ENCODE data around the gene ARSA.
"Not testable (repeated sequence)": the region's sequence is repeated elsewhere in the genome, so short reads cannot be mapped to it uniquely, and the experiment has no call there.

ARSA gene
- 78.6 reads per million, percentile 78 among the genes with 10 or more reads in this experiment for total RNA-seq

DNA sequence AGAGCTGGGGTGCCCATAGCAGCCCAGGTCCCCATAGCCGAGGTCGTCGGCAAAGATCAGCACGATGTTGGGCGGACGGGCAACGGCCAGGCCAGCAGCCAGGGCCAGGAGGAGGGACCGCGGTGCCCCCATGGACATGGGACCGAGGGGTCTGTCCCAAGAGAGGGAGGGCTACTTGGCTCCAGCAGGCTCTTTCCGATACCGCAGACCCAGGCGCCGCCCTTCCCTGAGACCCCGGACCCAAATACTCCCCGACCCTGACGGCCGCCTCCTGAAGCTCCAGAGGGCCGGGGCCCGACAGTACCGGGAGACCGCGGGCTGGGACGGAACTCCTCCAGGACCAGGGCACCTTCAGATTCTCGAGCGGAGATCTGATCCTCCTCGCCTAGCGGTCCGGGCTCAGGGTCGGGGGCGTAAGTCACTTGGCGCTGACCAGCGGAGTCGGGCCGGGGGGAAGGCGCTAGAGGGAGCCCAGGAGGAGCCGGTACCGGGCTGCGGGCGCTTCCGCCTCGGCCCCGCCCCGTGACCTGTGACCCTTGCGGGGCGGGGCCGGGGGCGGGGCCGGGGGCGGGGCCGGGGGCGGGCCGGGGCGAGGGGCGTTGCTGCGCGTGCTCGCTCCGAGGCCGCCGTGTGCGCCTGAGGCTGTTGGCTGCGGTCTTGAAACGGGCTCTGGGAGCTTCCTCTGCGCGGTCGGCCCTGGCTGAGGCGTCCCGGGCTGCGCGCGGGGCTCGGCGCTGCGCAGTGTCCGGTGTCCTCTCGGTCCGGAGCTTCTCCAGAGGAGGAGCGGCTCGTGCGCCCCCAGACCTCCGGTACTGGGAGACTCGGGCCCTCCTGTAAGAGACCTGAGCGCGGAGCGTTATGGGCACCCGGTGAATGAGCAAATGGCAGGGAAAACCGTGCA, at the start of gene ARSA:
Gene ARSA, minus strand, starts transcription at position 511 of the 901 bp plus-strand sequence. Its CDS starts 373 bp downstream, at position 138.
- peak; percentile 67 for DNase-seq

DNA sequence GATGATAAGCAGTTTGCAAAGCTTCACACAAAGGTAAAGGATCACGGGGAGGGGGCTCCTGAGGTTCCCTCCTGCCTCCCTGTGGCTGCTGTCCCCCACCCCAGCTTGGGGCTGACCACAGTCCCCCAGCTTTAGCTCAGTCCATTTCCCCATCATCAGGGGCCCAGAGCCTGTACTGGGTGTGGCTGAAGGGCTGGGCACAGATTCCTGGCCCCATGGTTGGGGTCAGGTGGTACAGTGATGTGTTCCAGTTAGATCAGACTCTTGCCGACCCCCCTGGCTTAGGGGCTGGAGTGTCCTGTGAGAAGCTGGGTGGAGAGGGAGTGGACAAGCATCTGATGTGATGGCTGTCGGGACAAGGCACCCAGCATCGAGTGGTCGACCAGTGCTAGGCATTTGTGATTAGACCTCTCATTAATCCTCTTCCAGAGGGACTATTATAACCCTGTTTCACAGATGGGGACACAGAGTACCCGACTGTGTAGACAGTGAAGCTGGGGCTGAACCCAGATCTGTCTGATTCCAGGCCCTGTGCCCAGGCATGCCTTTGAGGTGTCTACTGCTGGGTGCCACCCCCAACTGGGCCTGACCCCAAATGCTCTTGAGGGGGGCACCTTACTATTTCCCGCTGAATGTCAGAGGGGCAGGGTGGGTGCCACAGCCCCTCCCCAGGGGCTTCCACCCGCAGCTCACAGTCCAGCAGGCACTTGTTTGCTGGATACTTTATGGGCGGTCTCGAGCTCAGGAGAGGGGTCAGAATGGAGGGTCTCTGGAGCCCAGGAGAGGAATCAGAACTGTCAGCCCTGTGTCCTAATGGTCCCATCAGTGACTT, 48.9 kb upstream of the ARSA start:
- no peak for DNase-seq

DNA sequence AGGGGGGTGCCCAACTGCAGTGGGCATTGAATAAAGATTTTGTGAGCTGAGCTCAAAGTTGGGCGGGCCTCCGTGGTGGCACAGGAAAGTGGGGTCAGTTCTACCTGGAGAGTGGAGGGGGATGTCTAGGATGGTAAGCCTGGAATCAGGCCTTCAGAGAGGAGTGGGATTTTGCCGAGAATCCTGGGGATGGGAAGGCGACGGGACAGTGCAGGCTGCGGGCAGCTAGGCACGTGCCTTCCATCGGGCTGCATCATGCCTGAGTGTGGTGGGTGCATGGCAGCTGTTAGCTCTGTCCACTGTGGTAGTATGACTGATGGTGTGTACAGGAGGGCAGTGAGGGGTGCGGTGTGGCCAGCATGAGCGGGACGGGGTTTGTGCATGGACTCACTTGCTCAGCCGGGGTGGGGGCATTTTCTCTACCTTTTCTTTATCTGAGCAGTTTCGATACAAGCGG, 48.3 kb upstream of the ARSA start:
- DNase-seq = no peak

DNA sequence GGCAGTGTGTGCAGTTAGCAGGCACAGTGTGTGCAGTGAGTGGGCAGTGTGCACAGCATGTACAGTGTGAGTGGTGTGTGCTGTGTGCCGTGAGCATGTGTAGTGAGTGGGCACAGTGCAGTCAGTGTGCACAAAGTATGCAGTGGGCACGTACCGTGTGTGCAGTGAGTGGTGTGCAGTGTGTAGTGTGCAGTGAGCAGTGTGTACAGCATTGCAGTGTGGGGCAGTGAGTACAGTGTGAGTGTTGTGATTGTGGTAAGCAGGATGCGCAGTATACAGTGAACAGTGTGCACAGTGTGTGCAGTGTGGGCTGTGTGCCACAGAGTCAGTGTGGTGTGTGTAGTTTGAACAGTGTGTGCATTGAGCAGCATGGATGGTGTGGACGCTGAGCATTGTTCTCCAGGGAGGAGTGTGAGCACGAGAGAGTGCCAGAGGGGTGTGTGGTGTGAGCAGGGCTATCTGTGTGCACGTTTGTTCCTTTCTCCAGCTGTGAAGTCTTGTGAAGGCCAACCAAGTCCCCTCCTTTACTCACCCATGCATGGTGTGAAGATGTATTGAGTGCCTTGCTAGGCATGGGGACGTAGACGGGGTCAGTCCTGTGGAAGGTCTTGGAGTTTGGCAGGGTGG, 47.7 kb upstream of the ARSA start:
- no peak for DNase-seq

DNA sequence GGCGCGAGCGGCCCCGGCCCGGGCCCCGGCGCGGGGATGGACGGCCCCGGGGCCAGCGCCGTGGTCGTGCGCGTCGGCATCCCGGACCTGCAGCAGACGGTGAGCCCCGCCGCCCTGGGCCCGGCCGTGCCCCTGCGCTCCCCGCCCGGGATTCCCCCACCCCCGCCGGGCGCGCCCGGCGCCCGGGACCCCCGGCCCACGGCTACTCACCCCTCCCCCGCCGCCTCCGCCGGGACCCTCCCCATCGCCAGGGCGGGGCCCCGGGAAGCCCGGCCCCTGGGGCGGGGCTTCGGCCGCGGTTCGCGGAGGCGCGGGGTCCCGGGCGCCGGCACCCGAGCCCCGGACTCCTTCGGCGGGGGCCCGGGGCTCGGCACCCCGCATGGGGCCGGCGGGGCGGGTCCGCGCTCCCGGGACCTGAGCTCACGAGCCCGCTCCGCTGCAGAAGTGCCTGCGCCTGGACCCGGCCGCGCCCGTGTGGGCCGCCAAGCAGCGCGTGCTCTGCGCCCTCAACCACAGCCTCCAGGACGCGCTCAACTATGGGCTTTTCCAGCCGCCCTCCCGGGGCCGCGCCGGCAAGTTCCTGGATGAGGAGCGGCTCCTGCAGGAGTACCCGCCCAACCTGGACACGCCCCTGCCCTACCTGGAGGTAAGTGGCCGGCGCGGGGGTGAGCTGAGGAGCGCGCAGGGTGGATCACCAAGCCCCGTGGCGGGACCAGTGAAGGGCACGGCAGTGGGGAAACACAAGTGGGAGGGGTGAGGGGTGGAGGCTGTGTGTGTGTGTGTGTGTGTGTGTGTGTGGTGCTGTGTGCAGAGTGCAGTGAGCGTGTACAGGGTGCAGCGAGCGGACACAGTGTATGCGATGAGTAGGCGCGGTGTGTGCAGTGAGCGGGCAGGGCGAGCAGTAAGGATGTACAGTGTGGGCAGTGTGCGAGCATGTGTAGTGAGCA, 46.9 kb upstream of the ARSA start:
- no peak for DNase-seq

DNA sequence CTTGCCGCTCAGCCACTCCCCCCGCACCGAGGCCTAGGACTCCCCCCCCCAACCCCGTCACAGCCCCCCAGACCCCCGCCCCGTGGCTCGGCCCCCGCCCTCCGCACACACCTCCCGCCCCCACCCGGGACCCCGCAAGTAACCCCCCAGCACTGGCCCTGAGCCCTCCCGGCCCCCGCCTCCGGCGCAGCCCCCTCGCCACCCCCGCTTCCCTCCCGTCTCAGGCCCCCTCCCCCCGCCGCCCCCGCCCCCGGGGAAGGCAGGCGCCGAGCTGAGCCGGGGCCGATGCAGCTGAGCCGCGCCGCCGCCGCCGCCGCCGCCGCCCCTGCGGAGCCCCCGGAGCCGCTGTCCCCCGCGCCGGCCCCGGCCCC, 46.2 kb upstream of the ARSA start:
- DNase-seq = no peak

DNA sequence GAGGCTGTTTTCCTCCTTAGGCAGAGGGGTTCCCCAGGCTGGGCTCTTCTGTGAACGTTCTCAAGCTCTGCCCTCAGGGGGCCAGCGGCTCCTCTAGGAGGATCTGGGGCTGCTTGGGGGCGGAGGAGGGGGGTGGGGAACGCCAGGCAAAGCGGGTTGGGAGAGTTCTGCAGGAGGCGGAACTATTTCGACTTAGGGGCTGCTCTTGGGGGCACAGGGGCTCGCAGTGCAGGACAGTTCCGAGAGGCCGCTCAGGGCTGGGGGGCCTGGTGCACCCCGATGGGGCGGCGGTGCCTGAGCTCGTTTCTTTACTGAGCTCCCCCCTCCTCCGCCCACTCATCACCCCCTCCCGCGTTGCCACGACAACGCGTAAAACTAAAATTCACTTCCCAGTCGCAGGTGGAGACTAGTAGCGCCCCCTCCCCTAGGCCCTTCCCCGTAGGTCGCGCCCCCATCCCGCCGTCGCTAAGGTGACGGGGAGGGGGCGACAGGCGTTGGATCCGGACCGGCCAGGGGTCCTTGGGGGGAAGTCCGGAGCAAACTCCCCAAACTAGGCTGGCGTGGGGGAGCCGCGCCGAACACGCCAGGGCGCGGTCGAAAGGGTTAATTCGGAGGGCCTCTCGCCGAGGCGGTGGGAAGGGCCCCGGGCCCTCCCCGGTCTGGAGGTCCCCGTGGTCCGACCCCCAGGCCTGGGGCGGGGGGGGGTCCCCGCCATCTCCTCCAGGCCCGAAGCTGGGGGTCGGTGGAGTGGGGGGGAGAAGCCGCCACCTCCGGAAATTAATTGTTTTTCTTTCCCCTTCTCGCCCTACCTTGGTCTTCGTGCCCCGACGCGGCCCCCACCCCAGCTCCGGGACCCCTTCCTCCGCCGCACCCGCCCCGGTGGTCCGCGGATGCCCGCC, 45.5 kb upstream of the ARSA start:
- DNase-seq = no peak

DNA sequence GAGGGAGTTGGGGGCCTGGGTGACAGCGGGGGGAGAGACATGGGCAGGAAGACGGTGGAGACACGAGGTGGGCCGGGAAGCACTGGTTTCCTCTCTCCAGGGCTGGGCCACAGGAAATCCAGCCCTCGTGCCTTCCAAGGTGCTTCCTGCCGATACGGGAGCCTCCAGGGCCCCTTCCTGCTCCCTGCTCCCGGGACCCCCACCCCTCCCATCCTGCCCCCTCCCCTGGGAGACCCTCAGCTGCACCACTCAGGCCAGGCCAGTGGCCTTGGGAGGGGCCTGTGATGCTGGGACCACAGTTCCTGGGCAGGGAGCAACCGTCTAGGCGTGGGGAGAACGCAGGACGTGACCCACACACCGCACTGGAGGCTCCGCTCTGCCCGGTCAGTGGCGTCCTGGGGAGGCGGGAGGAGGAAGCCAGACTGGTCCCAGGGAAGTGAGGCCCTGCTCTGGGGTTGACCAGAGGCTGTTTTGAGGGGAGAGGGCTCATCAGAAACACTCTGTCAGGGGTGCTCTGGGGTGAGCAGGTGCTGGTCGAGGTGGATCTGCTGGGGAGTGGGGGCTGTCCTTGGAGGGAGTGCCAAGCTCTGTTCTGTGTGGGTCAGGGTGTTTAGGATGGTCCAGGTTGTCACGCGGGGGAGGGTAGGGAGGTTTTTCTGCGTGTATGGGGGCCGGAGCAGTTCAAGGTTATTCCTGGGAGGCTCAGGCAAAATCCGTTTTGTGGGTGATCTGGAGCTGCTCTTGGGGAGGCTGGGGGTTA, 44.7 kb upstream of the ARSA start, which contains the start of gene SHANK3:
Gene SHANK3, plus strand, starts transcription at position 353 of the 760 bp plus-strand sequence.
- DNase-seq = no peak

DNA sequence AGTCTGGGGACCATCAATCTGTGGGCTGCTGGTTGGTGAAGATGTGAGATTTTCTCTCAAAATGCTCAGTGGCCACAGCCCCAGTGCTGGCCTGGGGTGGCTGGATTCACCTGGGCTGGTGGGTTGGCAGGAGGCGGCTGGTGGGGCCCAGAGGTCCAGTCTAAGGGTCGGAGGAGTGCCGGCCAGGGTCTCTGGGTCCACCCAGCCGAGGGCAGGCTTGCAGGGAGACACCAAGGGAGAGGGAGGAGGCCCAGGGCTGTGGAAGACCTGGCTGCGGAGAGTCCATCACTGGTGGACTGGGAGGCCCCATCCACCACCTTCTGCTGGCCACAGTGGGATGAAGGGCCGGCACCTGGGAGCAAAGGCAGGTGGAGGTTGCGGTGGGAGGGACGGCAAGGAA, 44.1 kb upstream of the ARSA start:
- no peak for DNase-seq

DNA sequence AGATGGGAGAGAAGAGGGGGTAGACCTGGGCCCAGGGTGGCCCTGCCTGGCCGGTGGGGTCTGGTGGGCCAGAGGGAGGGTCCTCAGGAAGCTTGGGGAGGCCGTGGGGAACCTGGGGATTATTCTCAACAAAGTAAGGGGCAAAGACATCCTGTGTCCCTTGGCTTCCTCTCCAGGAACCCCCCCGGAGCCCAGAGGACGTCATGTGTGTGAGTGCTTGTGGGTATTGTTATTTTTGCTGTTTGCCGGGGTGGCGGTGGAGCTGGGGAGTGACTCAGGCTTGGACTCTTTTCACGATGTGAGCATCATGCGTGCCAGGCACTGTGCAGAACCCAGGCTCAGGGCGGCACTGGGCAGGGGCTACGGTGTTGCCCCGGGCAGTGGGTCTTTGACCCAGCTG, 43.7 kb upstream of the ARSA start:
- DNase-seq = no peak

DNA sequence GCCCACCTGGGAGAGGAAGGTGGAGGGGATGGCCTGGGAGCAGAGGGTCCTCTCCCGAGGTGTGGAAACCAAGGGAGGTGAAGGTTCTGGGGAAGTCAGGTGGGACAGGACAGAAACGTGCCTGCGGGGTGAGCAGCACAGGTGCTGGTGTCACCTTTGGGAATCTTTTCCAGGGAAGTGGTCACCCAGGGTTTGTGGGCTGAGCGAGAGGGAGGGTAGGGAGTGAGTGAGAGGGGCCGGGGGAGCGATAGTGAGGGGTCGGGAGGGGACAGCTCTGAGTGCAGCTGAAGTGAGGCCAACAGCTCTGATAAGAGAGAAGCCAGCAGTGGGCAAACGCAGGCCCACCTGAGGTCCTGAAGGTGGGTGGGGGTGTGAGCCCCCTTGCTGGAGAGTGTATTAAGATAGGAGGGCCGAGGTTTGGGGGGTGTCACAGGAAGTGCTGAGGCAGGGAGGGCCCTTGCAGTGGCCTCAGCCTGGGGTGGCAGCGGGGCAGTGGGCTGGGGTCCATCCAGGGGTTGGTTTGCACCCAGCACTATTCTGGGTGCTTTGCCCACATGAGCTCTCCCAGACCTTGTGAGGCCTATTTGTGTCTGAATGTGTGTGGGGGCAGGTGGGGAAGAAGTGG, 43.1 kb upstream of the ARSA start:
- no peak for DNase-seq

DNA sequence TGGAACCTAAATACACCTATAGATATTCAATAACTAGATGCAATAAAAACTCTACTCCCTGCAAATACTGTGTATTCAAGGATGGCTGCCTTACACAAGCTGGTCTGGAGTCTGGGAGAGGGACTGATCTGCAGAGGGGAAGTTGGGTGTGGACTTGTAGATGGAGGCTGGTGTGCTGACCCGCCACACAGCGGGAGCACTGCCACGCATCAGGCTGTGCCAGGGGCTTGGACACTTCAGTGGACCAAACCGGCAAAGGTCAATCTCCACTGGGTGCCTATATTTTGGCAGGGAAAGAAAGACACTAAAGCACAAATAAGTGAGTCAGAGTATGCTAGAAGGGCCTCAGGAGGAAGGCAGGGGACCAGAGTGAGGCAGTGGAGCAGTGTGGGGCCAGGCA, 42.6 kb upstream of the ARSA start:
- DNase-seq = no peak

DNA sequence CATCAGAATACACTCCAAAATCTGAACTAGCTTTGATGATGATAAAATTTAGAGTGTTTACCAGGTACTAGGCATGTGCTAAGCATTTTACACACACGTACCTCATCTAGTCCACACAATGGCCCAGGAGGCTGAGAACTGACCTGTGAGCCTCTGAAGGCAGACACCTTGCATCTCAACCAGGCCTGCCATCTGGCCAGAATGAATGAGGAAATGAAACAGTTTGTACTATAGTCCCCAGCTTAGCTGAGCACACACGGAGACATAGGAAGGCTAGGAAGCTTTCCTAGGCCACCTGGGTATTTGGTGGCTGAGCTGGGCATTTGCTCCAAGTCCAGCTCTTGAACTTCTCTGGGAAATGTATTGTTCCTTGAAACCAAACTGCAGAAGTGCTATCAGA, 37.8 kb upstream of the ARSA start:
- DNase-seq = no peak

DNA sequence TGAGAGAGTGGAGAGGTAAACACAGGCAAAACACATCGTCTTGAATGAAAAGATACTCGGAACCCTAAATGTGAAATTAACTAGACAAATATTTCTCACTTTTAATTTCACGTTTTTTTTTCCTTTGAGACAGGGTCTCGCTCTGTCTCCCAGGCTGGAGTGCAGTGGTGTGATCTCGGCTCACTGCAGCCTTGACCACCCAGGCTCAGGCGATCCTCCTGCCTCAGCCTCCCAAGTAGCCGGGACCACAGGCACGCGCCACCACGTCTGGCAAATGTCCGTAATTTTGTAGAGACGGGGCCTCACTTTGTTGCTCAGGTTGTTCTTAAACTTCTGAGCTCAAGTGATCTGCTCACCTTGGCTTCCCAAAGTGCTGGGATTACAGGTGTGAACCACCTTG, 37.3 kb upstream of the ARSA start:
- DNase-seq = no peak

DNA sequence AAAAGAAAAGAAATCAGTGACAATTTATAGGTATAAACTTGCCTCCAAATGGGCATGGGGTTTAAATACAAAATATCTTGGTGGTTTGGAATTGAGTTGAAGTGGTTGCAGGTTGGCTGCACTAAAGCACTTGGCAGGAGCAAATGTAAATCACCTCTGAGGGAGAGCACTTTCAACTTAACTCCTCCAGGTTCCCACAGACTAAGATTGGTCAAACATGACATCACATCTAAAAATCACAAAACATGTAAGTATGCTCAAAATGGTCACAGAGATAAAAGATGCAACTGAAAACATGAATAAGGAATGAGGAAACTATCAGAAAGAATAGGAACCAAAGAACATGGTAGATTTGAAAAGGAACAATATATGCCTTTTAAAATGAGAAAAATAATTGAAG, 32.4 kb upstream of the ARSA start:
- no peak for DNase-seq

DNA sequence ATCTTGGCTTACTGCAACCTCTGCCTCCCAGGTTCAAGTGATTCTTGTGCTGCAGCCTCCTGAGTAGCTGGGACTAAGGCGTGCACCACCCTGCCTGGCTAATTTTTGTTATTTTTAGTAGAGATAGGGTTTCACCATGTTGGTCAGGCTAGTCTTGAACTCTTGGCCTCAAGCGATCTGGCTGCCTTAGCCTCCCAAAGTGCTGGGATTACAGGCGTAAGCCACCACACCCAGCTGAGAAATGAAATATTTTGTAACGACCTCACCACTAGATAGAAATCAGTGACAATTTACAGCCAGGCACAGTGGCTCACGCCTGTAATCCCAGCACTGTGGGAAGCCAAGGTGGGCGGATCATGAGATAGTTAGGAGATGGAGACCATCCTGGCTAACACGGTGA, 31.8 kb upstream of the ARSA start:
- not testable (repeated sequence) for DNase-seq

DNA sequence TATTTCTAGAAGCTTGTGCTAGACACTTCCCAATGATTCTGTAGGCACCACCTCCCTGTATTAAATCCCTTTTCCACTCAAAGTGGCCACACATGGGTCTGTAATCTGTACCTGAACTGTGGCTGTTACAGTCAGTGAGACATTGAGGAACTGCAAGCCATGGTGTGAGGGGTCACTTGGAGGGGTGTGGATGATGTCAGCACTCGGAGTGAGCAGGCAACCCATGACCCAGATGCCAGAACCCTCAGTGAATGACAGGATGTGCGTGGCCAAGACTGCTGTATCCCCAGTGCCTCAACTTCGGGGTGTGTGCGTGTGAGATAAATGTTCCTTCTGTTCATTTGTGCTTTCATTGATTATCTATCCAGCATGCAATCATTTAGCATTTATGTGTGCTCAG, 30.0 kb upstream of the ARSA start:
- DNase-seq = no peak

DNA sequence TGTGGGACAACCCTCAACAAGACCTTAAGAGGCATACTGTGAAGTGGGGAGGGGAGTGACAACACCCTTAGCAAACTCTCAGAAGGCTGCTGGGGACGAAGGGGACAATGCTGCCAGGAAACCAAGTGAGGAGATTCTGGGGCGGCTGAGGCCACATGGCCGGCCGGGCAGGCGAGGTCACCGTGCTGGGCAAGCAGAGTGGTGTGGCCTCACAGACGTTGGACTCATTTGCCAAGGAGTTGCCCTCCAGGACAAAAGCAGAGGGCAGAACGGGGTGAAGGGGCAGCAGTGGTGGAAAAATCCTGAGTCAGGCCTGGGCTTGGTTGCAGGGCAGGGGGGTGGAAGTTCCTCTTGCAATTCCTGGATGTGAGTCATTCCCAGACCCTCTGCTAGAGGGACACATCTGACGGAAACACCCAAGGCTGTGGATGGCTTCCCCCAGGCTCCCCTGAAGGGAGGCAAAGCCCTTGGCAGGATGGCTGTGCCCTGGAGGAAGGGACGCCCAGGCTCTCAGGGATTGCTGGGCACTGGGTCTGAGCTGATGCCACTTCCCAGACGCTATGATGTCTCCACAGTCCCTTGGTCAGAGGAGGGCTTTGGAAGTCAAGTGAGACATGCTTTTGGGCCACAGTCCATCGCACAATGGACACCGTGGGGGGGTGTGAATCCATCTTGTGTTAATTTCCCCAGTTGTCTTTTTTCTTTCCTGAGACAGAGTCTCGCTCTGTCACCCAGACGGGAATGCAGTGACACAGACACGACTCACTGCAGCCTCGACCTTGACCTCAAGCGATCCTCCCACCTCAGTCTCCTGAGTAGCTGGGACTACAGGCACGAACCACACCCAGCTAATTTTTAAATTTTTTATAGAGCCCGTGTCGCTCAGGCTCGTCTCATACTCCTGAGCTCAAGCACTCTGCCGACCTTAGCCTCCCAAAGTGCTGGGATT, 28.4 kb upstream of the ARSA start:
- no peak for DNase-seq
